ENCODE results near the gene L3MBTL4. TPM values are rescaled to one million over a fixed set of nuclear protein-coding genes. Genes with fewer than 3 reads are reported as not detected.
"Not testable (repeated sequence)": the region's sequence is repeated elsewhere in the genome, so short reads cannot be mapped to it uniquely, and the experiment has no call there.

L3MBTL4 gene
- polyA plus RNA-seq, 3 donors from 2014 or later, result 3.9 to 6.7 (median 4.1) TPM

GRCh38 chr18:6266212-6266611, 148.5 kb downstream of the L3MBTL4 start:
- H3K36me3 Mint-ChIP-seq, result peaks cover 17 to 23% (median 19%) of the 10 kb centered on the region in 3 donors
- H3K27ac Mint-ChIP-seq, result no peak overlapping the region
- no peak for DNase-seq
- H3K4me1 Mint-ChIP-seq, result peaks cover 23 to 28% of the 10 kb centered on the region in 2 donors
- no peak overlapping the region for H3K4me3 Mint-ChIP-seq
- H3K9me3 Mint-ChIP-seq, result peaks cover 0 to 2% (median 0%) of the 10 kb centered on the region in 6 donors
- peaks cover 6 to 15% (median 7%) of the 10 kb centered on the region in 3 donors for H3K27me3 Mint-ChIP-seq (ENCODE audit: low read depth in 3 of 3)

GRCh38 chr18:6261938-6262337, 152.8 kb downstream of the L3MBTL4 start:
- DNase-seq, result no peak
- peaks cover 29 to 53% (median 49%) of the 10 kb centered on the region in 3 donors for H3K36me3 Mint-ChIP-seq
- no peaks in the 10 kb centered on the region for H3K4me1 Mint-ChIP-seq
- peaks cover 0 to 3% (median 1%) of the 10 kb centered on the region in 3 donors for H3K27me3 Mint-ChIP-seq (ENCODE audit: low read depth in 3 of 3)
- H3K9me3 Mint-ChIP-seq, result peaks cover 3 to 28% (median 11%) of the 10 kb centered on the region in 6 donors
- H3K27ac Mint-ChIP-seq, result peak overlapping the region in 1 of 6 donors; percentile 21
- no peak overlapping the region for H3K4me3 Mint-ChIP-seq

- not testable (repeated sequence) for DNase-seq; H3K4me3 Mint-ChIP-seq; H3K27me3 Mint-ChIP-seq (ENCODE audit: low read depth in 3 of 3); H3K27ac Mint-ChIP-seq
- Mint-ChIP-seq H3K4me1 (peaks cover 6 to 13% of the 10 kb centered on the region in 2 donors), H3K36me3 (peaks cover 34 to 60% (median 52%) of the 10 kb centered on the region in 3 donors), H3K9me3 (peaks cover 3 to 35% (median 11%) of the 10 kb centered on the region in 6 donors)
Observed at GRCh38 chr18:6259324-6259723, 155.4 kb downstream of the L3MBTL4 start.

- Mint-ChIP-seq H3K9me3 (peaks cover 3 to 35% (median 11%) of the 10 kb centered on the region in 6 donors), H3K4me3 (no peak overlapping the region), H3K27ac (peak overlapping the region in 1 of 6 donors; percentile 38), H3K4me1 (peaks cover 7 to 13% of the 10 kb centered on the region in 2 donors), H3K36me3 (peaks cover 29 to 56% (median 52%) of the 10 kb centered on the region in 3 donors), H3K27me3 (ENCODE audit: low read depth in 3 of 3) (peaks cover 0 to 7% (median 6%) of the 10 kb centered on the region in 3 donors)
- DNase-seq, result no peak
Observed at GRCh38 chr18:6257950-6258349, 156.8 kb downstream of the L3MBTL4 start.

- Mint-ChIP-seq H3K4me3 (no peak overlapping the region), H3K4me1 (peaks cover 10 to 18% of the 10 kb centered on the region in 2 donors), H3K36me3 (peaks cover 21 to 42% (median 41%) of the 10 kb centered on the region in 3 donors), H3K9me3 (peaks cover 3 to 35% (median 11%) of the 10 kb centered on the region in 6 donors), H3K27me3 (ENCODE audit: low read depth in 3 of 3) (peaks cover 0 to 7% (median 6%) of the 10 kb centered on the region in 3 donors), H3K27ac (no peak overlapping the region)
- no peak for DNase-seq
Observed at GRCh38 chr18:6256521-6256920, 158.2 kb downstream of the L3MBTL4 start.

- Mint-ChIP-seq H3K4me1 (peaks cover 15 to 24% of the 10 kb centered on the region in 2 donors), H3K4me3 (no peak overlapping the region), H3K27me3 (ENCODE audit: low read depth in 3 of 3) (peaks cover 0 to 7% (median 4%) of the 10 kb centered on the region in 3 donors), H3K36me3 (peaks cover 15 to 38% (median 36%) of the 10 kb centered on the region in 3 donors), H3K9me3 (peaks cover 3 to 35% (median 10%) of the 10 kb centered on the region in 6 donors), H3K27ac (no peak overlapping the region)
- DNase-seq, result no peak
Observed at GRCh38 chr18:6255886-6256285, 158.8 kb downstream of the L3MBTL4 start.

- H3K27ac Mint-ChIP-seq, result peak overlapping the region in 1 of 6 donors; percentile 34
- no peak overlapping the region for H3K4me3 Mint-ChIP-seq
Observed at GRCh38 chr18:6255116-6255705, 159.5 kb downstream of the L3MBTL4 start.

GRCh38 chr18:6254456-6254855, 160.3 kb downstream of the L3MBTL4 start:
- peaks cover 2 to 7% (median 4%) of the 10 kb centered on the region in 3 donors for H3K27me3 Mint-ChIP-seq (ENCODE audit: low read depth in 3 of 3)
- no peak for DNase-seq
- H3K4me1 Mint-ChIP-seq, result peaks cover 28 to 39% of the 10 kb centered on the region in 2 donors
- H3K9me3 Mint-ChIP-seq, result peaks cover 3 to 25% (median 6%) of the 10 kb centered on the region in 6 donors
- peaks cover 13 to 28% (median 22%) of the 10 kb centered on the region in 3 donors for H3K36me3 Mint-ChIP-seq
- H3K4me3 Mint-ChIP-seq, result no peak overlapping the region
- H3K27ac Mint-ChIP-seq, result no peak overlapping the region

More at GRCh38 chr18:6255116-6255705, 159.5 kb downstream of the L3MBTL4 start:
- Mint-ChIP-seq H3K36me3 (peaks cover 15 to 35% (median 29%) of the 10 kb centered on the region in 3 donors), H3K4me1 (peaks cover 22 to 31% of the 10 kb centered on the region in 2 donors), H3K9me3 (peaks cover 3 to 33% (median 10%) of the 10 kb centered on the region in 6 donors), H3K27me3 (ENCODE audit: low read depth in 3 of 3) (peaks cover 2 to 7% (median 4%) of the 10 kb centered on the region in 3 donors)
- no peak for DNase-seq

- Mint-ChIP-seq H3K4me3 (peak overlapping the region; percentile 36 to 60 (median 52)), H3K27me3 (ENCODE audit: low read depth in 3 of 3) (peaks cover 0 to 5% (median 2%) of the 10 kb centered on the region in 3 donors), H3K9me3 (no peaks in the 10 kb centered on the region), H3K4me1 (peaks cover 41 to 44% of the 10 kb centered on the region in 2 donors), H3K36me3 (peaks cover 0 to 13% (median 5%) of the 10 kb centered on the region in 3 donors), H3K27ac (peak overlapping the region; percentile 27 to 92 (median 82))
- no peak for DNase-seq
Observed at GRCh38 chr18:6251084-6251483, 163.6 kb downstream of the L3MBTL4 start.

- DNase-seq, result no peak
- H3K27me3 Mint-ChIP-seq (ENCODE audit: low read depth in 3 of 3), result peaks cover 0 to 2% (median 2%) of the 10 kb centered on the region in 3 donors
- H3K27ac Mint-ChIP-seq, result peak overlapping the region in 3 of 6 donors; percentile 27 to 71 (median 56)
- H3K9me3 Mint-ChIP-seq, result no peaks in the 10 kb centered on the region
- H3K4me3 Mint-ChIP-seq, result no peak overlapping the region
- peaks cover 37 to 39% of the 10 kb centered on the region in 2 donors for H3K4me1 Mint-ChIP-seq
- H3K36me3 Mint-ChIP-seq, result peaks cover 0 to 6% (median 5%) of the 10 kb centered on the region in 3 donors
Observed at GRCh38 chr18:6249788-6250187, 164.9 kb downstream of the L3MBTL4 start.

- Mint-ChIP-seq H3K4me3 (peak overlapping the region; percentile 0 to 56 (median 31)), H3K9me3 (no peaks in the 10 kb centered on the region), H3K27me3 (ENCODE audit: low read depth in 3 of 3) (peaks cover 0 to 2% (median 2%) of the 10 kb centered on the region in 3 donors), H3K36me3 (peaks cover 0 to 6% (median 5%) of the 10 kb centered on the region in 3 donors), H3K27ac (peak overlapping the region; percentile 26 to 81 (median 64)), H3K4me1 (peaks cover 35 to 37% of the 10 kb centered on the region in 2 donors)
- DNase-seq, result peak; percentile 5 to 20 (median 13)
Observed at GRCh38 chr18:6249170-6249569, 165.5 kb downstream of the L3MBTL4 start.

- peak overlapping the region in 1 of 6 donors; percentile 47 for H3K27ac Mint-ChIP-seq
- peaks cover 34 to 37% of the 10 kb centered on the region in 2 donors for H3K4me1 Mint-ChIP-seq
- DNase-seq, result no peak
Observed at GRCh38 chr18:6248017-6248416, 166.7 kb downstream of the L3MBTL4 start.

GRCh38 chr18:6242004-6242403, 172.7 kb downstream of the L3MBTL4 start:
- Mint-ChIP-seq H3K27ac (no peak overlapping the region), H3K9me3 (no peaks in the 10 kb centered on the region), H3K4me3 (no peak overlapping the region), H3K36me3 (peaks cover 12 to 25% (median 22%) of the 10 kb centered on the region in 3 donors), H3K27me3 (ENCODE audit: low read depth in 3 of 3) (no peaks in the 10 kb centered on the region), H3K4me1 (peaks cover 4 to 15% of the 10 kb centered on the region in 2 donors)
- no peak for DNase-seq

More at GRCh38 chr18:6248017-6248416, 166.7 kb downstream of the L3MBTL4 start:
- Mint-ChIP-seq H3K36me3 (peaks cover 0 to 7% (median 6%) of the 10 kb centered on the region in 3 donors), H3K9me3 (no peaks in the 10 kb centered on the region), H3K27me3 (ENCODE audit: low read depth in 3 of 3) (peaks cover 0 to 2% (median 2%) of the 10 kb centered on the region in 3 donors), H3K4me3 (no peak overlapping the region)

- Mint-ChIP-seq H3K4me1 (peaks cover 4 to 15% of the 10 kb centered on the region in 2 donors), H3K4me3 (no peak overlapping the region), H3K9me3 (peaks cover 0 to 3% (median 0%) of the 10 kb centered on the region in 6 donors), H3K27me3 (ENCODE audit: low read depth in 3 of 3) (no peaks in the 10 kb centered on the region), H3K27ac (no peak overlapping the region), H3K36me3 (peaks cover 23 to 40% (median 39%) of the 10 kb centered on the region in 3 donors)
- DNase-seq, result no peak
Observed at GRCh38 chr18:6239716-6240115, 175.0 kb downstream of the L3MBTL4 start.

Measured in immature natural killer cell (primary cell).